H9 (cell line): Measurements from ENCODE around the gene DDT. TPM values are rescaled to one million over a fixed set of nuclear protein-coding genes. Genes with fewer than 3 reads are reported as not detected.

ENCODE experiments used
- DNase-seq: peaks from one replicate; pipeline ENCODE4 v3.0.0-alpha.2; 2017
- H2AFZ ChIP-seq: one replicate; pipeline ENCODE4 v1.6.1; 2013; ENCODE audit warnings: mild to moderate bottlenecking, low read length, control low read depth, moderate library complexity
- H2AK5ac ChIP-seq: 2 replicates; pipeline ENCODE4 v1.6.1; 2013; ENCODE audit warnings: low read length, control low read depth, mixed read lengths; ENCODE audit not compliant: insufficient read length
- H2BK120ac ChIP-seq: one replicate; pipeline ENCODE4 v1.6.1; 2013; ENCODE audit warnings: low read depth, mild to moderate bottlenecking, low read length, control low read depth, inconsistent platforms; ENCODE audit not compliant: poor library complexity, severe bottlenecking
- H2BK12ac ChIP-seq: 2 replicates; pipeline ENCODE4 v1.6.1; 2013; ENCODE audit warnings: low read length, control low read depth, mixed read lengths, low read depth; ENCODE audit not compliant: insufficient read length
- H2BK15ac ChIP-seq: 2 replicates; pipeline ENCODE4 v1.6.1; 2013; ENCODE audit warnings: low read depth, low read length, control low read depth
- H2BK20ac ChIP-seq: one replicate; pipeline ENCODE4 v1.6.1; 2013; ENCODE audit warnings: low read depth, mild to moderate bottlenecking, low read length, control low read depth, inconsistent platforms; ENCODE audit not compliant: poor library complexity, severe bottlenecking
- H2BK5ac ChIP-seq: 2 replicates; pipeline ENCODE4 v1.6.1; 2013; ENCODE audit warnings: low read length, control low read depth, mixed read lengths; ENCODE audit not compliant: insufficient read length
- H3K14ac ChIP-seq: 2 replicates; pipeline ENCODE4 v1.6.1; 2013; ENCODE audit warnings: low read length, control low read depth; ENCODE audit not compliant: insufficient read depth
- H3K18ac ChIP-seq: 2 replicates; pipeline ENCODE4 v1.6.1; 2013; ENCODE audit warnings: low read depth, mild to moderate bottlenecking, mixed read lengths, low read length, control low read depth; ENCODE audit not compliant: insufficient read length
- H3K23ac ChIP-seq: 2 replicates; pipeline ENCODE4 v1.6.1; 2013; ENCODE audit warnings: low read length, control low read depth, mixed read lengths, low read depth; ENCODE audit not compliant: insufficient read length
- H3K23me2 ChIP-seq: 2 replicates; pipeline ENCODE4 v1.6.1; 2013; ENCODE audit warnings: low read depth, mild to moderate bottlenecking, mixed read lengths, low read length, control low read depth; ENCODE audit not compliant: insufficient read length, poor library complexity, severe bottlenecking
- H3K27ac ChIP-seq: 2 replicates; pipeline ENCODE4 v1.5.1; 2013; ENCODE audit warnings: low read length, control low read depth, mixed read lengths, low read depth; ENCODE audit not compliant: insufficient read length
- H3K27me3 ChIP-seq: 2 replicates; pipeline ENCODE4 v1.6.1; 2013; ENCODE audit warnings: low read length, control low read depth, inconsistent platforms; ENCODE audit not compliant: insufficient read depth
- H3K4ac ChIP-seq: 2 replicates; pipeline ENCODE4 v1.6.1; 2013; ENCODE audit warnings: low read depth, mild to moderate bottlenecking, control low read depth, inconsistent platforms, low read length, moderate library complexity
- H3K4me1 ChIP-seq: 2 replicates; pipeline ENCODE4 v1.6.1; 2013; ENCODE audit warnings: low read length, control low read depth, inconsistent platforms; ENCODE audit not compliant: insufficient read depth
- H3K4me2 ChIP-seq: 2 replicates; pipeline ENCODE4 v1.6.1; 2013; ENCODE audit warnings: low read length, control low read depth, mixed read lengths; ENCODE audit not compliant: insufficient read length, insufficient read depth
- H3K56ac ChIP-seq: 2 replicates; pipeline ENCODE4 v1.6.1; 2013; ENCODE audit warnings: low read depth, mild to moderate bottlenecking, mixed read lengths, low read length, control low read depth; ENCODE audit not compliant: insufficient read length
- H3K79me1 ChIP-seq: 2 replicates; pipeline ENCODE4 v1.6.1; 2013; ENCODE audit warnings: low read depth, mild to moderate bottlenecking, moderate library complexity, low read length, control low read depth, inconsistent platforms; ENCODE audit not compliant: insufficient read depth, poor library complexity, severe bottlenecking
- H3K79me2 ChIP-seq: 2 replicates; pipeline ENCODE4 v1.6.1; 2013; ENCODE audit warnings: low read length, control low read depth, inconsistent platforms; ENCODE audit not compliant: insufficient read depth
- H3K9ac ChIP-seq: 2 replicates; pipeline ENCODE4 v1.6.1; 2013; ENCODE audit warnings: low read length, control low read depth, mixed read lengths; ENCODE audit not compliant: insufficient read length; ENCODE audit errors: extremely low read depth
- H3K9me3 ChIP-seq: one replicate; pipeline ENCODE4 v1.6.1; 2013; ENCODE audit warnings: low read depth, low read length, inconsistent platforms; ENCODE audit not compliant: control insufficient read depth
- H3T11ph ChIP-seq: one replicate; pipeline ENCODE4 v1.6.1; 2013; ENCODE audit warnings: mild to moderate bottlenecking, low read length, control low read depth, inconsistent platforms
- H4K20me1 ChIP-seq: one replicate; pipeline ENCODE4 v1.6.1; 2013; ENCODE audit not compliant: control insufficient read depth, insufficient read length, insufficient read depth
- H4K5ac ChIP-seq: 2 replicates; pipeline ENCODE4 v1.6.1; 2013; ENCODE audit warnings: low read depth, mild to moderate bottlenecking, mixed read lengths, low read length, control low read depth; ENCODE audit not compliant: insufficient read length
- H4K8ac ChIP-seq: replicated peaks from 2 replicates; pipeline ENCODE4 v1.6.1; 2013; ENCODE audit warnings: low read length, control low read depth, mixed read lengths, low read depth; ENCODE audit not compliant: insufficient read length
- H4K91ac ChIP-seq: 2 replicates; pipeline ENCODE4 v1.6.1; 2013; ENCODE audit warnings: low read depth, mild to moderate bottlenecking, moderate library complexity, mixed read lengths, low read length, control low read depth; ENCODE audit not compliant: insufficient read length
- H3K27ac Mint-ChIP-seq, 3 experiments: 2 replicates in 2 of 3; 3 replicates in 1 of 3; pipeline ENCODE4 v1.8.0; 2020 to 2021; ENCODE audit warnings: mixed read lengths in 3 of 3, mild to moderate bottlenecking in 1 of 3, moderate library complexity in 1 of 3
- H3K27me3 Mint-ChIP-seq: 2 replicates; pipeline ENCODE4 v1.8.0; 2021; ENCODE audit warnings: low read depth, mild to moderate bottlenecking, moderate library complexity, mixed read lengths
- H3K36me3 Mint-ChIP-seq, 3 experiments: 2 replicates in 2 of 3; 3 replicates in 1 of 3; pipeline ENCODE4 v1.8.0; 2020 to 2021; ENCODE audit warnings: low read depth in 3 of 3, mixed read lengths in 3 of 3; ENCODE audit not compliant: insufficient read depth in 1 of 3
- H3K4me1 Mint-ChIP-seq, 2 experiments: 2 replicates each; pipeline ENCODE4 v1.8.0; 2020; ENCODE audit warnings: mixed read lengths in 2 of 2
- H3K4me3 Mint-ChIP-seq, 2 experiments: 2 replicates in 1 of 2; 3 replicates in 1 of 2; pipeline ENCODE4 v1.8.0; 2020 to 2021; ENCODE audit warnings: mild to moderate bottlenecking in 2 of 2, mixed read lengths in 2 of 2, moderate library complexity in 1 of 2
- H3K9me3 Mint-ChIP-seq, 2 experiments: 2 replicates in 1 of 2; 3 replicates in 1 of 2; pipeline ENCODE4 v1.8.0; 2020; ENCODE audit warnings: mild to moderate bottlenecking in 2 of 2, mixed read lengths in 2 of 2, moderate library complexity in 1 of 2
- CTCF ChIP-seq: fragments of 200-600 bp; sonication (generic); conservative IDR thresholded peaks from 3 replicates; pipeline ENCODE4 v1.8.0; 2021; ENCODE audit warnings: antibody characterized with exemption, mild to moderate bottlenecking
- WGBS: extraction: QIAGEN DNeasy Blood & Tissue Kit; methylation state at CpG from one replicate; pipeline ENCODE4 v1.1.7; 2013; ENCODE audit warnings: missing lambda C conversion rate, low lambda C conversion rate, mixed read lengths; ENCODE audit not compliant: insufficient read length; ENCODE audit errors: extremely low coverage; 5-methylcytosine and 5-hydroxymethylcytosine counted together
- total RNA-seq: library from RNA; stranded (reverse); gene quantifications from 2 replicates; pipeline ENCODE4 v1.2.1, GENCODE V29; 2021

The DDT gene
- total RNA-seq, 1 experiment from 2014 or later, result 185 TPM

- H3K4me3 Mint-ChIP-seq, result no peak overlapping the region
- no peaks in the 10 kb centered on the region for H3K27me3 ChIP-seq
These were observed 35.8 kb downstream of the DDT start for GRCh38 chr22:23938328-23939016.

More at GRCh38 chr22:23938328-23939016, 35.8 kb downstream of the DDT start:
- Histone ChIP-seq H2BK5ac (no peak overlapping the region), H2AK5ac (no peak overlapping the region), H3K23ac (no peak overlapping the region), H4K8ac (no peak overlapping the region), H2AFZ (no peak overlapping the region), H3K4me2 (no peak overlapping the region), H3K79me1 (no peaks in the 10 kb centered on the region), H3K4me1 (no peaks in the 10 kb centered on the region), H3K9me3 (no peaks in the 10 kb centered on the region), H2BK15ac (no peak overlapping the region), H3K18ac (no peak overlapping the region), H2BK120ac (no peak overlapping the region), H3K79me2 (no peaks in the 10 kb centered on the region), H3K14ac (no peak overlapping the region), H3K9ac (no peak overlapping the region), H3T11ph (no peak overlapping the region), H4K20me1 (no peaks in the 10 kb centered on the region), H4K91ac (no peak overlapping the region), H2BK20ac (no peak overlapping the region), H3K23me2 (no peaks in the 10 kb centered on the region), H3K56ac (no peak overlapping the region), H4K5ac (no peak overlapping the region), H3K4ac (no peak overlapping the region), H2BK12ac (no peak overlapping the region), H3K27ac (no peak overlapping the region)
- no peak for DNase-seq
- no CpG with 5 or more reads among the region's 5 CpGs for WGBS
- H3K9me3 Mint-ChIP-seq, result no peaks in the 10 kb centered on the region
- no peak for TF ChIP-seq CTCF
- H3K4me1 Mint-ChIP-seq, result 0 out of 4 replicates have a peak, but pooled peaks cover 0 to 2% of the 10 kb centered on the region in 2 experiments
- H3K27me3 Mint-ChIP-seq, result no peaks in the 10 kb centered on the region
- no peak overlapping the region for H3K27ac Mint-ChIP-seq
- H3K36me3 Mint-ChIP-seq, result no peaks in the 10 kb centered on the region
